ENCODE results near the gene CBLC. TPM values are rescaled to one million over a fixed set of nuclear protein-coding genes. Genes with fewer than 3 reads are reported as not detected.

Gene CBLC, protein sequence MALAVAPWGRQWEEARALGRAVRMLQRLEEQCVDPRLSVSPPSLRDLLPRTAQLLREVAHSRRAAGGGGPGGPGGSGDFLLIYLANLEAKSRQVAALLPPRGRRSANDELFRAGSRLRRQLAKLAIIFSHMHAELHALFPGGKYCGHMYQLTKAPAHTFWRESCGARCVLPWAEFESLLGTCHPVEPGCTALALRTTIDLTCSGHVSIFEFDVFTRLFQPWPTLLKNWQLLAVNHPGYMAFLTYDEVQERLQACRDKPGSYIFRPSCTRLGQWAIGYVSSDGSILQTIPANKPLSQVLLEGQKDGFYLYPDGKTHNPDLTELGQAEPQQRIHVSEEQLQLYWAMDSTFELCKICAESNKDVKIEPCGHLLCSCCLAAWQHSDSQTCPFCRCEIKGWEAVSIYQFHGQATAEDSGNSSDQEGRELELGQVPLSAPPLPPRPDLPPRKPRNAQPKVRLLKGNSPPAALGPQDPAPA
- total RNA-seq = not detected
- total RNA-seq (2013) = not detected

DNA sequence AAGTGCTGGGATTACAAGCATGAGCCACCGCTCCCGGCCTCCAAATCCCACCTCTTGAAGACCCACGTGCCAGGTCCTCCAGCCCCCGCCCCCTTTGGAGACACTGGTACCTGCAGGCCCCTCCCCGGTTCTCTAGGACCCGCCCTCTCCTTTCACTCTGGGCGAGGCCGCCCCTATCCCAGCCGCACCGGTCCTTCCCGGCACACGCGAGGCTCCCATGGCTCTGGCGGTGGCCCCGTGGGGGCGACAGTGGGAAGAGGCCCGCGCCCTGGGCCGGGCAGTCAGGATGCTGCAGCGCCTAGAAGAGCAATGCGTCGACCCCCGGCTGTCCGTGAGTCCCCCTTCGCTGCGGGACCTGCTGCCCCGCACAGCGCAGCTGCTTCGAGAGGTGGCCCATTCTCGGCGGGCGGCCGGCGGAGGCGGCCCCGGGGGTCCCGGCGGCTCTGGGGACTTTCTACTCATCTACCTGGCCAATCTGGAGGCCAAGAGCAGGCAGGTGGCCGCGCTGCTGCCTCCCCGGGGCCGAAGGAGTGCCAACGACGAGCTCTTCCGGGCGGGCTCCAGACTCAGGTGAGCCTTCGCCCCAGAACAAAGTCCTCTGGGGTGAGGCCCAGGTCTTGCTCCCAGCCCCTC is at the start of gene CBLC:
CBLC (plus strand) TSS at position 176 of the 633 bp plus-strand sequence; CDS start at position 218, 42 bp downstream.
- Mint-ChIP-seq H3K27ac (no peak within 1 kb of the TSS), H3K27me3 (ENCODE audit: low read depth in 2 of 2) (peaks cover 0 to 4% of the 10 kb centered on the region in 2 donors), H3K4me1 (no peaks in the 10 kb centered on the region), H3K9me3 (no peaks in the 10 kb centered on the region), H3K36me3 (no peaks in the 10 kb centered on the region), H3K4me3 (no peak within 1 kb of the TSS)
- WGBS (ENCODE audit: insufficient coverage) = 32% methylated on average over 47 of the region's 47 CpGs
- Histone ChIP-seq H3K27ac (ENCODE audit: low read length) (no peak within 1 kb of the TSS), H3K9me3 (ENCODE audit: control insufficient read depth, insufficient read depth, low read length) (no peaks in the 10 kb centered on the region), H3K36me3 (ENCODE audit: control insufficient read depth, insufficient read depth, low read length) (no peaks in the 10 kb centered on the region), H3K4me3 (ENCODE audit: low read length) (no peak within 1 kb of the TSS), H3K27me3 (ENCODE audit: control insufficient read depth, insufficient read depth, low read length) (no peaks in the 10 kb centered on the region), H3K4me1 (ENCODE audit: control insufficient read depth, insufficient read depth, low read length) (no peaks in the 10 kb centered on the region)
- ATAC-seq (no peak), DNase-seq (no peak)
- intact Hi-C loops (cut with micrococcal nuclease) = no loop called here
- TF ChIP-seq, protein P1, sequence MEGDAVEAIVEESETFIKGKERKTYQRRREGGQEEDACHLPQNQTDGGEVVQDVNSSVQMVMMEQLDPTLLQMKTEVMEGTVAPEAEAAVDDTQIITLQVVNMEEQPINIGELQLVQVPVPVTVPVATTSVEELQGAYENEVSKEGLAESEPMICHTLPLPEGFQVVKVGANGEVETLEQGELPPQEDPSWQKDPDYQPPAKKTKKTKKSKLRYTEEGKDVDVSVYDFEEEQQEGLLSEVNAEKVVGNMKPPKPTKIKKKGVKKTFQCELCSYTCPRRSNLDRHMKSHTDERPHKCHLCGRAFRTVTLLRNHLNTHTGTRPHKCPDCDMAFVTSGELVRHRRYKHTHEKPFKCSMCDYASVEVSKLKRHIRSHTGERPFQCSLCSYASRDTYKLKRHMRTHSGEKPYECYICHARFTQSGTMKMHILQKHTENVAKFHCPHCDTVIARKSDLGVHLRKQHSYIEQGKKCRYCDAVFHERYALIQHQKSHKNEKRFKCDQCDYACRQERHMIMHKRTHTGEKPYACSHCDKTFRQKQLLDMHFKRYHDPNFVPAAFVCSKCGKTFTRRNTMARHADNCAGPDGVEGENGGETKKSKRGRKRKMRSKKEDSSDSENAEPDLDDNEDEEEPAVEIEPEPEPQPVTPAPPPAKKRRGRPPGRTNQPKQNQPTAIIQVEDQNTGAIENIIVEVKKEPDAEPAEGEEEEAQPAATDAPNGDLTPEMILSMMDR (IDR thresholded peaks at IDR 0.05) = no peak

- intact Hi-C loops (cut with micrococcal nuclease) = no loop called here
- WGBS (ENCODE audit: insufficient coverage) = 70% methylated on average over 5 of the region's 6 CpGs
Measured at GRCh38 chr19:44728178-44728577, 49.5 kb upstream of the CBLC start.

GRCh38 chr19:44729516-44730033 is 48.1 kb upstream of the CBLC start:
- peaks cover 2 to 11% of the 10 kb centered on the region in 2 donors for H3K4me1 Mint-ChIP-seq
- Histone ChIP-seq H3K4me1 (ENCODE audit: control insufficient read depth, insufficient read depth, low read length) (peaks cover 23% of the 10 kb centered on the region), H3K27me3 (ENCODE audit: control insufficient read depth, insufficient read depth, low read length) (peaks cover 2% of the 10 kb centered on the region), H3K27ac (ENCODE audit: low read length) (no peak overlapping the region), H3K36me3 (ENCODE audit: control insufficient read depth, insufficient read depth, low read length) (no peaks in the 10 kb centered on the region), H3K9me3 (ENCODE audit: control insufficient read depth, insufficient read depth, low read length) (peaks cover 3% of the 10 kb centered on the region), H3K4me3 (ENCODE audit: low read length) (no peak overlapping the region)
- H3K4me3 Mint-ChIP-seq = no peak overlapping the region
- H3K27ac Mint-ChIP-seq = no peak overlapping the region
- H3K36me3 Mint-ChIP-seq = no peaks in the 10 kb centered on the region
- H3K27me3 Mint-ChIP-seq (ENCODE audit: low read depth in 2 of 2) = peaks cover 0 to 3% of the 10 kb centered on the region in 2 donors
- 77% methylated on average over 8 of the region's 8 CpGs for WGBS (ENCODE audit: insufficient coverage)
- DNase-seq (no peak), ATAC-seq (no peak)
- TF ChIP-seq, protein P1 (IDR thresholded peaks at IDR 0.05) = no peak
- no peaks in the 10 kb centered on the region for H3K9me3 Mint-ChIP-seq
- intact Hi-C loops (cut with micrococcal nuclease) = no loop called here

More at GRCh38 chr19:44728178-44728577, 49.5 kb upstream of the CBLC start:
- Mint-ChIP-seq H3K4me3 (no peak overlapping the region), H3K27ac (peak overlapping the region in 1 of 2 donors; percentile 42), H3K4me1 (peaks cover 9 to 22% of the 10 kb centered on the region in 2 donors), H3K9me3 (no peaks in the 10 kb centered on the region), H3K36me3 (no peaks in the 10 kb centered on the region), H3K27me3 (ENCODE audit: low read depth in 2 of 2) (peaks cover 0 to 3% of the 10 kb centered on the region in 2 donors)
- TF ChIP-seq, protein P1 (IDR thresholded peaks at IDR 0.05) = no peak
- H3K36me3 ChIP-seq (ENCODE audit: control insufficient read depth, insufficient read depth, low read length) = no peaks in the 10 kb centered on the region
- peaks cover 2% of the 10 kb centered on the region for H3K27me3 ChIP-seq (ENCODE audit: control insufficient read depth, insufficient read depth, low read length)
- ATAC-seq = no peak
- H3K4me3 ChIP-seq (ENCODE audit: low read length) = no peak overlapping the region
- no peak for DNase-seq
- H3K4me1 ChIP-seq (ENCODE audit: control insufficient read depth, insufficient read depth, low read length) = peaks cover 37% of the 10 kb centered on the region
- H3K27ac ChIP-seq (ENCODE audit: low read length) = no peak overlapping the region
- no peaks in the 10 kb centered on the region for H3K9me3 ChIP-seq (ENCODE audit: control insufficient read depth, insufficient read depth, low read length)

All from natural killer cell (primary cell).